NCI-H1105 treated with DMSO at 0.1 percent for 48 hours (cell line): Measurements from ENCODE around the gene ELOVL6.
"Not testable (repeated sequence)": the region's sequence is repeated elsewhere in the genome, so short reads cannot be mapped to it uniquely, and the experiment has no call there.

Source experiments
- DNase-seq: peaks from one replicate; lab custom pipeline; 2025; lab: John Stamatoyannopoulos, UW

The ELOVL6 gene

GRCh38 chr4:110196871-110197528 lies 1.4 kb downstream of the ELOVL6 start:
- peak; percentile 41 for DNase-seq

GRCh38 chr4:110196206-110196870 lies 2.1 kb downstream of the ELOVL6 start:
- peak; percentile 29 for DNase-seq

GRCh38 chr4:110195561-110196205 lies 2.7 kb downstream of the ELOVL6 start:
- no peak for DNase-seq

GRCh38 chr4:110193822-110194761 lies 4.3 kb downstream of the ELOVL6 start:
- DNase-seq: peak; percentile 59

GRCh38 chr4:110193287-110193686 lies 5.1 kb downstream of the ELOVL6 start:
- DNase-seq: not testable (repeated sequence)

- no peak for DNase-seq
These were observed 8.2 kb downstream of the ELOVL6 start for GRCh38 chr4:110190249-110190648.

GRCh38 chr4:110188113-110188512 lies 10.3 kb downstream of the ELOVL6 start:
- no peak for DNase-seq

GRCh38 chr4:110184791-110185155 lies 13.6 kb downstream of the ELOVL6 start:
- DNase-seq: no peak

- DNase-seq: no peak
These were observed 14.2 kb downstream of the ELOVL6 start for GRCh38 chr4:110184140-110184790.

GRCh38 chr4:110183643-110184042 lies 14.8 kb downstream of the ELOVL6 start:
- no peak for DNase-seq

GRCh38 chr4:110183058-110183457 lies 15.4 kb downstream of the ELOVL6 start:
- DNase-seq: no peak

GRCh38 chr4:110181890-110182289 lies 16.5 kb downstream of the ELOVL6 start:
- DNase-seq: no peak

GRCh38 chr4:110175634-110176033 lies 22.8 kb downstream of the ELOVL6 start:
- no peak for DNase-seq

- no peak for DNase-seq
These were observed 25.4 kb downstream of the ELOVL6 start for GRCh38 chr4:110172972-110173371.

- no peak for DNase-seq
These were observed 26.4 kb downstream of the ELOVL6 start for GRCh38 chr4:110171971-110172370.

GRCh38 chr4:110170861-110171260 lies 27.6 kb downstream of the ELOVL6 start:
- DNase-seq: no peak

- DNase-seq: no peak
These were observed 32.8 kb downstream of the ELOVL6 start for GRCh38 chr4:110165382-110166286.

- DNase-seq: no peak
These were observed 33.6 kb downstream of the ELOVL6 start for GRCh38 chr4:110164856-110165255.

- DNase-seq: no peak
These were observed 34.2 kb downstream of the ELOVL6 start for GRCh38 chr4:110164251-110164650.

GRCh38 chr4:110163327-110164069 lies 34.9 kb downstream of the ELOVL6 start:
- no peak for DNase-seq
